ENCODE results near the gene TRIM28. TPM values are rescaled to one million over a fixed set of nuclear protein-coding genes. Genes with fewer than 3 reads are reported as not detected.

TRIM28 gene
- total and polyA plus RNA-seq, 9 of the 15 experiments (the other 6 are each of a cell fraction or from before 2014, with no cell fraction given): 12.1 to 797 (median 490) TPM

DNA sequence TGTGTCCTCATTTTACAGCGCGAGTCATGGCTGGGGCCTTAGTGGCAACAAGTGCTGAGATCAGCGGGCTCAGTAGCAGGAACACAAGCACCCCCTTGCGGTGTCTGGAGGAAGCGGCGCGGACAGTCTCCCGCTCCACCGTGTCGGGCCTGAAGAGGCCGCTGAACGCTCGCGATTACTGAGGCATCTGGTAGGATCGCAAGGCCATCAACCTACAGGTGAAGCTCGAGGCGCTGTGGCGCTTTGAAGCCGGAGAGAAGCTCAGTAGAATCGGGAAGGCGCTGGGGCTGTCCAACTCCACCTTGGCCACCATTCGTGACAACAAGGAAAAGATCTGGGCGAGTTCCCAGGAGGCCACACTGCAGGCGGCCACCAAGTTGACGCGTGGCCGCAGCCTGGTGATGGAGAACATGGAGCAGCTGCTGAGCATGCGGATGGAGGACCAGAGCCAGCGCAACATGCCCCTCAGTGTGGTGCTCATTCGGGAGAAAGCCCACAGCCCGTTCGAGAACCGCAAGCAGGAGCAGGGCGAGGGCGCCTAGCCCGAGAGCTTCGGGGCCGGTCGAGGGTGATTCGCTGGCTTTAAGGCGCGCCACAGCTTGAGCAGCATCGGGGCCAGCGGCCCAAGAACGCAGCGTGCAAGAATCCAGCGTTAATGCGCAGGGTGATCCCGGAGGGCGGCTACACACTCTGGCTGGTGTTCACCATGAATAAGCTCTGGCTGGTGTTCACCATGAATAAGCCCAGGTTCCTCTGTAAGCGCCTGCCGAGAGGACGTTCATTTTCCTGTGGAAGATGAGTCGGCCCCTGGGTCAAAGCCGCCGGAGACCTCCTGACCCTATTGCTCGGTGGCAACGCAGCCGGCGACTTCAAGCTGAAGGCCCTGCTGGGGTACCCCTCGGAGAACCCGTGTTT is 37.6 kb downstream of the TRIM28 start (continued):
- TF ChIP-seq, protein P1, sequence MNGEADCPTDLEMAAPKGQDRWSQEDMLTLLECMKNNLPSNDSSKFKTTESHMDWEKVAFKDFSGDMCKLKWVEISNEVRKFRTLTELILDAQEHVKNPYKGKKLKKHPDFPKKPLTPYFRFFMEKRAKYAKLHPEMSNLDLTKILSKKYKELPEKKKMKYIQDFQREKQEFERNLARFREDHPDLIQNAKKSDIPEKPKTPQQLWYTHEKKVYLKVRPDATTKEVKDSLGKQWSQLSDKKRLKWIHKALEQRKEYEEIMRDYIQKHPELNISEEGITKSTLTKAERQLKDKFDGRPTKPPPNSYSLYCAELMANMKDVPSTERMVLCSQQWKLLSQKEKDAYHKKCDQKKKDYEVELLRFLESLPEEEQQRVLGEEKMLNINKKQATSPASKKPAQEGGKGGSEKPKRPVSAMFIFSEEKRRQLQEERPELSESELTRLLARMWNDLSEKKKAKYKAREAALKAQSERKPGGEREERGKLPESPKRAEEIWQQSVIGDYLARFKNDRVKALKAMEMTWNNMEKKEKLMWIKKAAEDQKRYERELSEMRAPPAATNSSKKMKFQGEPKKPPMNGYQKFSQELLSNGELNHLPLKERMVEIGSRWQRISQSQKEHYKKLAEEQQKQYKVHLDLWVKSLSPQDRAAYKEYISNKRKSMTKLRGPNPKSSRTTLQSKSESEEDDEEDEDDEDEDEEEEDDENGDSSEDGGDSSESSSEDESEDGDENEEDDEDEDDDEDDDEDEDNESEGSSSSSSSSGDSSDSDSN (IDR thresholded peaks at IDR 0.05; ENCODE audit: borderline replicate concordance in 1 of 2, low read depth in 2 of 2, low read length in 2 of 2): peak in 1 of 2 experiments; percentile 55; a peak in 1 of 4 replicates
- TF ChIP-seq MYC (IDR thresholded peaks at IDR 0.05; ENCODE audit: low read depth, low read length): peak; percentile 78
- no peak for TF ChIP-seq MYC (CRISPR knock-in tag; IDR thresholded peaks at IDR 0.05; ENCODE audit: borderline replicate concordance, low read depth)
- peak; percentile 84 for TF ChIP-seq SP1 (CRISPR knock-in tag; IDR thresholded peaks at IDR 0.05)
- TF ChIP-seq SAFB2 (IDR thresholded peaks at IDR 0.05; ENCODE audit: borderline replicate concordance, low read depth, low read length, severe bottlenecking): no peak
- no peak for TF ChIP-seq CREB3L1 (IDR thresholded peaks at IDR 0.05; ENCODE audit: borderline replicate concordance, low read depth)
- peak; percentile 45; the same call in 1 of the 2 replicates for TF ChIP-seq ZNF583 (CRISPR knock-in tag; IDR thresholded peaks at IDR 0.05)
- TF ChIP-seq PURB (CRISPR knock-in tag; IDR thresholded peaks at IDR 0.05; ENCODE audit: low read depth): no peak
- peak in 1 of 2 experiments; percentile 78; a peak in 2 of 4 replicates for TF ChIP-seq SRF (CRISPR knock-in tag; IDR thresholded peaks at IDR 0.05)
- TF ChIP-seq, protein P2, sequence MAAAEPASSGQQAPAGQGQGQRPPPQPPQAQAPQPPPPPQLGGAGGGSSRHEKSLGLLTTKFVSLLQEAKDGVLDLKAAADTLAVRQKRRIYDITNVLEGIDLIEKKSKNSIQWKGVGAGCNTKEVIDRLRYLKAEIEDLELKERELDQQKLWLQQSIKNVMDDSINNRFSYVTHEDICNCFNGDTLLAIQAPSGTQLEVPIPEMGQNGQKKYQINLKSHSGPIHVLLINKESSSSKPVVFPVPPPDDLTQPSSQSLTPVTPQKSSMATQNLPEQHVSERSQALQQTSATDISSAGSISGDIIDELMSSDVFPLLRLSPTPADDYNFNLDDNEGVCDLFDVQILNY (CRISPR knock-in tag; IDR thresholded peaks at IDR 0.05): 0 out of 2 replicates have a peak, but pooled peaks have one; percentile 42
- peak; percentile 72 for TF ChIP-seq CTCFL (IDR thresholded peaks at IDR 0.05; ENCODE audit: borderline replicate concordance, insufficient read depth, low read depth, low read length, poor library complexity, severe bottlenecking)
- no peak for TF ChIP-seq ZNF140 (CRISPR knock-in tag; IDR thresholded peaks at IDR 0.05)
- no peak for TF ChIP-seq NR4A1 (CRISPR knock-in tag; IDR thresholded peaks at IDR 0.05)
- no peak for TF ChIP-seq NR4A1 (tag; IDR thresholded peaks at IDR 0.05)
- peak; percentile 84 for TF ChIP-seq ATF7 (IDR thresholded peaks at IDR 0.05)
- TF ChIP-seq E2F1 (CRISPR knock-in tag; IDR thresholded peaks at IDR 0.05): no peak; the same call in 1 of the 2 replicates

Data from K562 (cell line).